PFSK-1 (cell line): ENCODE data around the gene PNCK.

Experiments
- FOXP2 ChIP-seq: optimal IDR thresholded peaks from 2 replicates; pipeline ENCODE3; 2011; ENCODE audit warnings: borderline replicate concordance, control low read depth, inconsistent platforms; ENCODE audit not compliant: insufficient read depth; ENCODE audit errors: extremely low read length, extremely low read depth
- POLR2AphosphoS5 ChIP-seq: IDR thresholded peaks from 2 replicates; pipeline ENCODE4 v1.6.1; 2012; ENCODE audit warnings: low read depth, mild to moderate bottlenecking, control low read depth, low read length, moderate library complexity
- SIN3A ChIP-seq: IDR thresholded peaks from 2 replicates; pipeline ENCODE4 v1.6.1; 2012; ENCODE audit warnings: mild to moderate bottlenecking, low read length, moderate library complexity, borderline replicate concordance; ENCODE audit not compliant: insufficient read depth
- TAF1 ChIP-seq: IDR thresholded peaks from 2 replicates; pipeline ENCODE4 v1.6.1; 2012; ENCODE audit warnings: low read length, control low read depth, borderline replicate concordance; ENCODE audit not compliant: insufficient read depth
- TF ChIP-seq, protein P1 (sequence below), 2 experiments: IDR thresholded peaks; 2 replicates each; pipeline versions ENCODE4 v1.6.1 to v1.8.0; 2011 to 2012; ENCODE audit warnings: low read depth in 2 of 2, low read length in 2 of 2, control low read depth in 1 of 2, inconsistent platforms in 1 of 2, mild to moderate bottlenecking in 1 of 2, moderate library complexity in 1 of 2; ENCODE audit not compliant: insufficient read depth in 1 of 2

Gene PNCK

DNA sequence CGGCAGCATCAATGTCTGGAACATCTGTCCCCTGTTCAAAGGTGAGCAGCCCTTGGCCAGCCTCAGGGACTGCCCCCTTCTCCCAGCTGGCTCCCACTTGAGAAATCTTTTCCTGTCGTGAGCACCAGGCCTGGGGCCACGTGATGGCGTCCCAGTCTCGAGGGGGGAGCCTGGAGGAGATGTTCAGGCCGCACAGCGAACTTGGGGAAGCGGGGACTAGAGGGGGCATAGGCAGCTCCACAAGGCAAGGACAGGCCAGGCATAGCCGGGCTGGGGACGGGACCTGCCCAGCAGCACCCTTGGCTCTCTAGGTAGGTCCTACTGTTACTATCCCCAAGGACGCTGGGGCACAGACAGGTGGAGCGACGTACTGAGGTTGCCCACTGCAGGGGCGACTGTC lies 16.9 kb upstream of the PNCK start:
- no peak for TF ChIP-seq FOXP2
- TF ChIP-seq SIN3A: no peak
- TF ChIP-seq TAF1: no peak
- TF ChIP-seq POLR2AphosphoS5: no peak
- TF ChIP-seq, protein P1, sequence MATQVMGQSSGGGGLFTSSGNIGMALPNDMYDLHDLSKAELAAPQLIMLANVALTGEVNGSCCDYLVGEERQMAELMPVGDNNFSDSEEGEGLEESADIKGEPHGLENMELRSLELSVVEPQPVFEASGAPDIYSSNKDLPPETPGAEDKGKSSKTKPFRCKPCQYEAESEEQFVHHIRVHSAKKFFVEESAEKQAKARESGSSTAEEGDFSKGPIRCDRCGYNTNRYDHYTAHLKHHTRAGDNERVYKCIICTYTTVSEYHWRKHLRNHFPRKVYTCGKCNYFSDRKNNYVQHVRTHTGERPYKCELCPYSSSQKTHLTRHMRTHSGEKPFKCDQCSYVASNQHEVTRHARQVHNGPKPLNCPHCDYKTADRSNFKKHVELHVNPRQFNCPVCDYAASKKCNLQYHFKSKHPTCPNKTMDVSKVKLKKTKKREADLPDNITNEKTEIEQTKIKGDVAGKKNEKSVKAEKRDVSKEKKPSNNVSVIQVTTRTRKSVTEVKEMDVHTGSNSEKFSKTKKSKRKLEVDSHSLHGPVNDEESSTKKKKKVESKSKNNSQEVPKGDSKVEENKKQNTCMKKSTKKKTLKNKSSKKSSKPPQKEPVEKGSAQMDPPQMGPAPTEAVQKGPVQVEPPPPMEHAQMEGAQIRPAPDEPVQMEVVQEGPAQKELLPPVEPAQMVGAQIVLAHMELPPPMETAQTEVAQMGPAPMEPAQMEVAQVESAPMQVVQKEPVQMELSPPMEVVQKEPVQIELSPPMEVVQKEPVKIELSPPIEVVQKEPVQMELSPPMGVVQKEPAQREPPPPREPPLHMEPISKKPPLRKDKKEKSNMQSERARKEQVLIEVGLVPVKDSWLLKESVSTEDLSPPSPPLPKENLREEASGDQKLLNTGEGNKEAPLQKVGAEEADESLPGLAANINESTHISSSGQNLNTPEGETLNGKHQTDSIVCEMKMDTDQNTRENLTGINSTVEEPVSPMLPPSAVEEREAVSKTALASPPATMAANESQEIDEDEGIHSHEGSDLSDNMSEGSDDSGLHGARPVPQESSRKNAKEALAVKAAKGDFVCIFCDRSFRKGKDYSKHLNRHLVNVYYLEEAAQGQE (IDR thresholded peaks at IDR 0.05; ENCODE audit: insufficient read depth in 1 of 2, low read depth in 2 of 2, low read length in 2 of 2): no peak

DNA sequence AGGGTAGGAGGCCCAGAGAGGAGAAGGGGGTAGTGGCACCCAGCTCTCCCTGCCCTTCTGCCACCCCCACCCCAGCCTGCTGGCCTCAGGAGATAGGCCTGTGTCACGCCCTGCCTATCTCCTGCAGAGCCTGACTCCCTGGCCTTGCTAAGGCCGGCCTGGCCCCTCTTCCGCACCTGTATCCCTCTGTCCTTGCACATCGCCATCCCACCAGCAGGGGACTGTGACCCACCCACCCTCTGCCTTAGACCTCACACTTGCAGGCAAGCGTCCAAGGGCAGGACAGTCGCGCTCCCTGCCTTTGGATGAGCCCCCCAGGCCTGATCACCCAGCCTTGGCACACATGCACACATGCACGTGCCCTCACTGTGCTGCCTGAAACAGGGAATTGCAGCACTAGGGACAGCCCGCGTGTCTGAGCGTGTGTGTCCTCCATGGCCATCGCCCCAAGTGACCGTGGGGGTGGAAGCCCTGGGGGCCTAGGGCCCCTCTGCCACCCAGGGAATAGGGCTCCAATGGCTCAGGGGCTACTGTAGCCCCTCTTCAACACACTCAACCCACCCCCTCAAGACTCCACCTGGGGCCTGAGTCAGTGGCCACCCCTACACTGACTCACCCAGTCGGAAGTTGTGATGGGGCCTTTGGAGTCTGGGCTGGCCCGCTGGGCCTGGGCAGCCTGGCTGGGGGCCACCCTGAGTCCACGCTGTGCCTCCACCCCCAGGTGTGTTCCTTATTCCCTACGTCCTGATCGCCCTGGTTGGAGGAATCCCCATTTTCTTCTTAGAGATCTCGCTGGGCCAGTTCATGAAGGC lies 16.2 kb upstream of the PNCK start:
- TF ChIP-seq SIN3A (no peak), POLR2AphosphoS5 (no peak), TAF1 (no peak), FOXP2 (no peak)
- TF ChIP-seq, protein P1 (IDR thresholded peaks at IDR 0.05; ENCODE audit: insufficient read depth in 1 of 2, low read depth in 2 of 2, low read length in 2 of 2): no peak

DNA sequence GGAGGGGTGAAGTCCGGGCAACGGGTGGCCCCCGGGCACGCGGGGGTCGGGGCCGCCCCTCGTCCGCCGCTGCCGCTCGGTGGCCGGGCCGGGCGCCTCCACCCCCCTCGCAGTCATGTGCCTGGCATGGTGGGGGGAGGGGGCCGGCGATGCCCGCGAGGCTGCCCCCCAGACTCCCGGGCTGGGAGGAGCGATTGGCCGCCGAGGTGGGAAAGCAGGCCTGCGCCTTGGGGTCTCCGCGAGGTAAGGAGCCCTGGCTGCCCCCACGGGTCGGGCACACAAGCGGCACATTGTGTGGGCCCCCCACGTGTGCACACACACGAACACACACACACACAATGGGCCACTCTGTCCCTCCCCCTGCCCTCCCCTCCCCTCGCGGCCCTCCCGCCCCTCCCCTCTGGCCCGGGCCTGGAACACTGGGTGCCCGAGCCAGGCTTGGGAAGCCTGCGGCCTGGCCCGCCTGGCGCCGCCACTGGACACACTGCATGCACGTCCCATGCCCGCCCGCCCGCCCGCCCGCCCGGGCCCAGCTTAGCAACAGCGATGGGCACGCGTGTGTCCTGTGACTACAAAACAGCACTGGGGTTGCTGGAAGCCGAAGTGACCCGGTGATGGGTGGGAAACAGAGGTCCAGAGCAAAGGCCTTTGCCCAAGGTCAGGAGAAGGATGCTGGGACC lies 15.4 kb upstream of the PNCK start:
- no peak for TF ChIP-seq POLR2AphosphoS5
- no peak for TF ChIP-seq TAF1
- TF ChIP-seq, protein P1 (IDR thresholded peaks at IDR 0.05; ENCODE audit: insufficient read depth in 1 of 2, low read depth in 2 of 2, low read length in 2 of 2): no peak

DNA sequence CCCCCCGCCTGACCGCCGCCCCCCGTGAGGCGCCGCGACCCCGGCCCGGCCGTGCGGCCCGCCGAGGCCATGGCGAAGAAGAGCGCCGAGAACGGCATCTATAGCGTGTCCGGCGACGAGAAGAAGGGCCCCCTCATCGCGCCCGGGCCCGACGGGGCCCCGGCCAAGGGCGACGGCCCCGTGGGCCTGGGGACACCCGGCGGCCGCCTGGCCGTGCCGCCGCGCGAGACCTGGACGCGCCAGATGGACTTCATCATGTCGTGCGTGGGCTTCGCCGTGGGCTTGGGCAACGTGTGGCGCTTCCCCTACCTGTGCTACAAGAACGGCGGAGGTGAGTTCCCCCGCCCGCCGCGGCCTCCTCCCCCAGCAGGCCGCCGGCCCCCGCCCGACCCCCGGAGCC lies 14.9 kb upstream of the PNCK start:
- TF ChIP-seq POLR2AphosphoS5 (no peak), TAF1 (no peak), SIN3A (no peak), FOXP2 (no peak)
- TF ChIP-seq, protein P1 (IDR thresholded peaks at IDR 0.05; ENCODE audit: insufficient read depth in 1 of 2, low read depth in 2 of 2, low read length in 2 of 2): no peak
